Lower leg skin (tissue), 4 donors: ENCODE results near the gene DDX47. TPM values are rescaled to one million over a fixed set of nuclear protein-coding genes. Genes with fewer than 3 reads are reported as not detected.

ENCODE experiments used
- DNase-seq, 2 donors: peaks; one replicate each; pipeline ENCODE4 v3.0.0-alpha.2; 2019; ENCODE audit warnings: low spot score in 2 of 2
- H3K4me3 ChIP-seq: fragments of 200-600 bp; sonication (generic); 2 replicates; pipeline ENCODE4 v1.5.1; 2017; ENCODE audit warnings: mild to moderate bottlenecking, low read depth; ENCODE audit not compliant: poor library complexity, severe bottlenecking
- CTCF ChIP-seq, 3 donors: fragments of 450-650 bp; IDR thresholded peaks; one replicate each; pipeline ENCODE4 v1.5.1; 2016; ENCODE audit warnings: antibody characterized with exemption in 3 of 3, mild to moderate bottlenecking in 3 of 3, moderate library complexity in 2 of 3
- POLR2A ChIP-seq, 2 donors: fragments of 450-650 bp; IDR thresholded peaks; one replicate each; pipeline ENCODE4 v1.6.1; 2016 to 2017; ENCODE audit warnings: antibody characterized with exemption in 2 of 2, mild to moderate bottlenecking in 1 of 2, moderate library complexity in 1 of 2
- WGBS, 2 donors: methylation state at CpG; one replicate each; pipeline ENCODE4 v1.1.5; 2018; 5-methylcytosine and 5-hydroxymethylcytosine counted together
- intact Hi-C: fragments of 100-400 bp; cut with DNase I; formaldehyde crosslinking; loops from one replicate; pipeline ENCODE4 v1.15.0; 2023; ENCODE audit warnings: low total_unique reads
- total RNA-seq, 4 donors: library from RNA; depleted of rRNA; stranded (reverse); fragments of >200 nt; gene quantifications; one replicate each; pipeline ENCODE4 v1.1.0, GENCODE V29; 2016

The DDX47 gene
- total RNA-seq, 4 donors from 2014 or later: 38.7 to 59.8 (median 55.4) TPM

- no peak for DNase-seq
- TF ChIP-seq POLR2A (IDR thresholded peaks at IDR 0.05) (no peak), CTCF (IDR thresholded peaks at IDR 0.05) (no peak)
- intact Hi-C loops: no loop called here
- 90 to 95% methylated on average over 6 of the region's 6 CpGs for WGBS, 2 donors
- no peak overlapping the region for H3K4me3 ChIP-seq
Measured at GRCh38 chr12:12821975-12822374, 8.8 kb downstream of the DDX47 start.

GRCh38 chr12:12822886-12823285 is 9.7 kb downstream of the DDX47 start:
- DNase-seq: peak in 1 of 2 donors; percentile 23
- intact Hi-C loops: no loop called here
- WGBS, 2 donors: 93 to 95% methylated on average over 4 of the region's 4 CpGs
- no peak overlapping the region for H3K4me3 ChIP-seq
- TF ChIP-seq CTCF (IDR thresholded peaks at IDR 0.05): no peak
- no peak for TF ChIP-seq POLR2A (IDR thresholded peaks at IDR 0.05)

GRCh38 chr12:12823300-12823699 is 10.2 kb downstream of the DDX47 start:
- WGBS, 2 donors: 72 to 82% methylated on average over 2 of the region's 2 CpGs
- TF ChIP-seq POLR2A (IDR thresholded peaks at IDR 0.05) (no peak), CTCF (IDR thresholded peaks at IDR 0.05) (no peak)
- no peak overlapping the region for H3K4me3 ChIP-seq
- DNase-seq: no peak
- intact Hi-C loops: no loop called here

GRCh38 chr12:12823811-12824210 is 10.7 kb downstream of the DDX47 start:
- peak in 1 of 2 donors; percentile 21 for DNase-seq
- no peak for TF ChIP-seq POLR2A (IDR thresholded peaks at IDR 0.05)
- H3K4me3 ChIP-seq: no peak overlapping the region
- intact Hi-C loops: no loop called here
- WGBS, 2 donors: 96 to 99% methylated on average over 5 of the region's 5 CpGs

GRCh38 chr12:12835378-12836146 is 22.4 kb downstream of the DDX47 start:
- intact Hi-C loops: no loop called here
- H3K4me3 ChIP-seq: no peak overlapping the region
- 58 to 64% methylated on average over 7 of the region's 7 CpGs for WGBS, 2 donors
- no peak for TF ChIP-seq POLR2A (IDR thresholded peaks at IDR 0.05)
- TF ChIP-seq CTCF (IDR thresholded peaks at IDR 0.05): no peak
- peak in 1 of 2 donors; percentile 53 for DNase-seq

- peak in 1 of 2 donors; percentile 25 for DNase-seq
- H3K4me3 ChIP-seq: no peak overlapping the region
- 69 to 75% methylated on average over 6 of the region's 6 CpGs for WGBS, 2 donors
- intact Hi-C loops: no loop called here
- TF ChIP-seq POLR2A (IDR thresholded peaks at IDR 0.05) (no peak), CTCF (IDR thresholded peaks at IDR 0.05) (no peak)
Measured at GRCh38 chr12:12836571-12836970, 23.4 kb downstream of the DDX47 start.
